ENCODE data around the gene MAP3K20.
A peak's percentile ranks its signal among the peaks of the same experiment; 100 is the strongest.
"Not testable (repeated sequence)": the region's sequence is repeated elsewhere in the genome, so short reads cannot be mapped to it uniquely, and the experiment has no call there.

Gene MAP3K20

DNA sequence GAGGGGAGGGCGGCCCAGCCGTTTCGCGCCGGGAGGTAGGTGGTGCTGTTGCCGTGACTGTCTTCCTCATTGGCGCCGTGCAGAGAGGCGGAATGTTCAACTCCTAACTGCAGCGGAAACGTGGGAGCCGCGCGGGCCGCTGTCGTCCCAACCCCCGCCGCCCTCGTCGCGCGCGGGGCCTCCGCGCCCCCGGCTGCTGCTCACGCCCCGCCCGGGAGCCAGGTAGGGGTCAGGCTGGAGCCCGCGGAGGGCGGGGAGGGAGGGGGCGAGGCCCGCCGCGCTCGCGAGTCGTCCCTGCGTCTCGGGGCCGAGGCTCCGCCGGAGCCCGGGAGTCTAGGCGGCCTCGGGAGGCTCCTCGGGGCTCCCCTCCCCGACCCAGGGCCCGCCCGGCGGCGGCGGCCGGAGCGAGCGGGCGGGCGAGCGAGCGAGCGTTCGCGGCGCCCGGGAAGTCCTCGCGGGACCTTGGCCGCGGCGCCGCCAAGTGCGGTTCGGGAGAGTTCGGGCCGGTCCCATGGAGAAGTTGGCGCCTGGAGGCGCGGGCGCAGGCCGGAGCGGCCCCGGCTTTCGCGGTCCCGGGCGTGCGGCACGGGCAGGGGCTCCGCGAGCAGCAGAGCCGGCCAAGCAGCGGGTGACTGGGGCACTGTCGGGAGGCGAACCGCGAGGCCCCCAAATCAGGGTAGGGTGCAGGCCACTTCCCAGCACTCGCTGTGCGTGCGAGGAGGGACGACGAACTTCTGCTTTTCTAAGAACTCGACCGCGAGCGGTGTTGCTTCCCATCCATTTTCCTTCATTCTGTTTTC lies at the start of gene MAP3K20:
Gene MAP3K20, plus strand, starts transcription at position 66 of the 800 bp plus-strand sequence. CDS start 15,186 bp downstream, outside the sequence.
- DNase-seq (ENCODE audit: low read depth), result peak; percentile 28

DNA sequence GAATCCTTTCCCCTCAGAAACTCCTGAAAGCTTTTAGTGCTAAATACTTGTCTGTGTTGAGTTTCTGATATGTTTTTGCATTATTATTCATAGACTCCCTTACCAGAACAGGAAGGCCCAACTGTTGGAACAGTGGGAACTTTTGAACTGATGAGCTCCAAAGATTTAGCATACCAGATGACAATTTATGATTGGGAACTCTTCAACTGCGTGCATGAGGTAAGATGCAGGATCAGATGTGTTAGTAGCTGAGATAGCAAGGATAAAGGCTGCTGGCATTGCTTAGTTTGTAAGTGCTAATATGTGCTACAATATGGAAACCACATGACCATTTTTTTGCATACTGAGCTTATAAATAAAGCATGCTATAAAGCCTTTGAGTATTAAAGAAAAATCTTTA lies 49.2 kb upstream of the MAP3K20 start:
- no peak for DNase-seq (ENCODE audit: low read depth)

DNA sequence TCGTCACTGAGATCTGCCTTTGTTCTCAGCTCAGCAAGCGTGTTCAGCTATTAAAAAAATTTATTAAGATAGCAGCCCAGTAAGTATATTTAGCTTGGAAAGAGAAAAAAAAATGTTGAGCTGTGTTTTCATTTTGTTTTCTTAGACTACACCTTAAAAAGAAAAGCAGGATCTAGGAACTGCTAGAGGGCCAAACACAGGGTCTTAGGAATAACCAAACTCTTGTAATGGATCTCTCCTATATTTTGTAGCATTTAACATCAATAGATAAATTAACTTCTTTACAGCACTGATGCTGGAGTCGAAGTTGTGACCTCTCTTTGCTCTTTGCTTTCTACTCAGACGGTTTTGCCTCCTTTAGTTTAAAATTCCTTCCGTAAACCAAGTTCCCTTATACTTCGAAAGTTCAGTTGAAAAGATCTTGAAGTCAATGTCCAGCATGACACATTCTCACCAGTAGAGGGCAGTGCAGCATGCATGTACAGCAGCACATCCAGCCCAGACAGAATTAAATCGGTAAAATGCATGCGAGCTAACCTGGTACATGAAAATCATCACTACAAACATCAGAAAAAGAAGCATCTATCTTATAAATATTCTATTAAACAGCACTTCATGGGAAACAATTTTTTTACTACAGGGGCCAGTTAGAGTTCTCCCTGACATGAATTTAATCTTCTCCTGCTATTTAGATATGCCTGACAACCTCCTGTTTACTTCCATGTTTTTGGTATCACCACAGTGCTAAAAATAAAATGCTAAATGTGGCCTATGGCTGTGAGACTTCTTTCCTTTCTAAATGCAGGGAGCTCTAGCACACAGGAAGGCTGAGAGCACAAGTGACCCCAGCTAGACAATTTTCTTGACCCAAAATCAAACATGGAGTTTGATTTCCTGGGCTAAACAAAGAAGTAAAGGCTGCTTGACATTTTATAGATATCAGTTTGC lies 48.2 kb upstream of the MAP3K20 start:
- DNase-seq (ENCODE audit: low read depth), result peak; percentile 54

DNA sequence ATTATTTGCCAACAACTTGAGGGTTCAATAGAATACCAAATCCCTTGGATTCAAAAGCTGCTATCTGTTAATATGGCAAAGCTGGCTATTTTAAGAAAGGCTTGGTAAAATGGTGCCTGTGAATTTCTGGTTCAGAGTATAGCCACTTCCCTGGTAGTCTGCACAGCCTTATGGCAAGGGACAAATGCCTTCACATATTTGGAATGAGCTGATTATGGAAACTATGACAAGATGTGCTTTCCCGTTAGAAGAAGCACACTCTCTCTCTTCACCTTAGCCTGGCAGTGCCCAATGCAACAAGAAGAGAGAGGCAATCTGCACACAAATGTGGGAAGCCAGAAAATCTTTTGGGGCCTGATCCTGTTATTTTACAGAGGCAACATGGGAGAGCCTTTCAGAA lies 47.5 kb upstream of the MAP3K20 start:
- DNase-seq (ENCODE audit: low read depth), result no peak

DNA sequence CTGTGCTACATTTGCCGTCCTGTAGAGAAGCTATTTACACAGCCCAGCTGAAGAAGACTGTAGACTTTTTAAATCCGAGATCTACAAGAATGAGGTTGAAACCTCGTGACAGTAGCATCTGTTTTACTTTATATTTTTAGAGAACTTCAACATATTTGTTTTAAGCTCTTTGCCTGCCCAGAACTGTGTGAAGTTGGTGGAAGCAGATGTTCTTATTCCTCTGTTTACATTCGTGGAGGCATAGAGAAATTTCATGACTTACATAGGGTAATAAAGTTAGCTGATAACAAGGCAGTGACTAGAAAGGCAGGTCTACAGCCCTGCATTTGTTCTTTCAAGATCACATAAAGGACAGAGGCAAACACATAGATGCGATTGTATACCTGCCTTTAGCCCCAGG lies 47.0 kb upstream of the MAP3K20 start:
- DNase-seq (ENCODE audit: low read depth), result no peak

DNA sequence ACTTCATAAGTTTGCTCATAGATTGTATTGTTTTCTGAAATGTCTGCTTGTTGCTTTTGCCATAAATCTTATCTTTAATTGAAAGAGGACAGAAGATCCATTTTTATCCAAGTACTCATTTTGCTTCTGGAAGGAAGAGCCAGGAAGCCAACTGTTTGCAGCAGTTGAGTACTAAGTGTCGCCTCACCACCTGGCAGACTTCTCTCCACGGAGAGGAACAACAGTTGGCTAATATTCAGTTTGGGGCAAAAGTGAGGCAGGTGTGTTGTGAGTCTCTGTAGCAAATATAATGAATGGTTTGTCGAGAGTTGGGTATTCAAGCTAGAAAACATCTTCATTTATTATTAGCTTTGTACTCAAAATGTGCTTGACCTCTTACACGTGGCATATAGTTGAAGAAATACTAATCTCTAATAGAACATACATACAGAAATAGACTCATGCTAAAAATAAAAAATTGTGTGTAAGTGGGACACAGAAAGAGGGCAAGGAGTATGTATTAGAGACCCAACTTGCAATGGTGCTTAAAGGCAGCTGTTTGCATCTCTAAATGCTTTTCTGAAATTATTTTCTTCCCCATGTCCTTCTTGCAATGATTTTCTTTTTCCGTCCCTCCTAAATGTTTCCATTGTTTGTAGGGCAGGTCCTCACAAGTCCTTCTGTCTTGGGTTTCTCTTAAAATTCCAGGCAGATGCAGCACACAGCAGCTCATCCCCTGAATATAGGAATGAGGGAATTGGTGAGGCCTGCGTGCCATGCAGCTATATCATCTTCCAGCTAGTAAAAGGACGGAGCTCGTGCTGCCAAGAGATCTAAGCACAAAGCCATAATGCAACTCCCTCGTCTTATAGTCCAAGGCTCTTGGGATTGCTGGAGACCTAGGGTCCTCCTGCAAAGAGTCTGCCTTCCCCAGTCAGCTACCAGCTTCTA lies 44.8 kb upstream of the MAP3K20 start:
- no peak for DNase-seq (ENCODE audit: low read depth)

DNA sequence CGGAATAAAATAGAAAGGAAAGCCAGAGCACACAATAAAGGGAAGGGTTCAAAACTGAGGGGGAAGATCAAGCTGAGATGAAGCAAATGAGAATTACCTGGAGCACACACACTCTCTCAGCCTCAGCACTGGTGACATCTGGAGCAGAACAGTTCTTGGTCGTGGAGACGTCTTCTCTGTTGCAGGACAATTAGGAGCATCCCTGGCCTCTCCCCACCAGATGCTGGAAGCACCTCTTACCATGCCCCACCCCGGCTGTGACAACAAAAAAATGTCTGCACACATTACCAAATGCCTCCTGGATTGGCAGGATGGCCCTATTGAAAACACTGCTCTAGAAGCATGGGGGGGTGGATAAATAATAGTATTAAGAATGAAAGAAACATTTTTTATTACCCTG lies 43.6 kb upstream of the MAP3K20 start:
- DNase-seq (ENCODE audit: low read depth), result no peak

DNA sequence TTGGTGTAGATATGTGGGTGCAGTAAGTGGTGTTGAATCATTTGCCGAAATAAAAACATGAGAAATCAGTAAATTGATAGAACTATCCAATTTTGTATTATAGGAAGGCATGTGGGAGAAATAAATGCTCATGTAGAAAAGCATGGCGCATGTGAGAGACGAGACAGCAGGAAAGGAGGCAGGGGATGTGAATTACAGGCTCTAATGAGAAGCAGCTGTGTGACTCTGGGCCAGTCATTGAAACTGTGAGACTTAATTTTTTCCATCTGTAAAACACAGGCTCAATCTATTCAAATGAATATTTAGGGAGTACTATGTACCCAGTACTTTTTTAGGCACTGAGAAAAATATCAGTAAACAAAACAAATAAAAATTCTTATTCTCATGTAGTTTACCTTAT lies 42.6 kb upstream of the MAP3K20 start:
- DNase-seq (ENCODE audit: low read depth), result no peak

DNA sequence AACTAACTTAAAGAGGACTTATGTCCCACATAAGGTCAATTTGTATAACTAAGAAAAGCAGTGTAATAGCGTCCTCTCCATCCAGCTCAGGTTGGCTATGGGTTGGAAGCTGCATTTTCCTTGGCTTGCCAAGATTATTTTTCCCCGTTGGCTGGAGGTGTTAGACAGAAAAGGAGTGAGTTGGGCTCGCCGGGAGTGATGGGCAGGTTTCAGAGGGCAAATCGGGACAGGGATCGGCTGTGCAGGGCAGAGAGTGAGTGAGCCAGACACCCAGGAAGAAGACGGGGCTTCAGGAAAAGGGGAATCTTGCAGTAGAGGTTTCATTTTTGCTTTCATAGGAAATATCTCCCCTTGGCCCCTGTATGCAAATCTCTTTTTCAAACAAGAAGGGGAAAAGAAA lies 41.5 kb upstream of the MAP3K20 start:
- DNase-seq (ENCODE audit: low read depth), result no peak

DNA sequence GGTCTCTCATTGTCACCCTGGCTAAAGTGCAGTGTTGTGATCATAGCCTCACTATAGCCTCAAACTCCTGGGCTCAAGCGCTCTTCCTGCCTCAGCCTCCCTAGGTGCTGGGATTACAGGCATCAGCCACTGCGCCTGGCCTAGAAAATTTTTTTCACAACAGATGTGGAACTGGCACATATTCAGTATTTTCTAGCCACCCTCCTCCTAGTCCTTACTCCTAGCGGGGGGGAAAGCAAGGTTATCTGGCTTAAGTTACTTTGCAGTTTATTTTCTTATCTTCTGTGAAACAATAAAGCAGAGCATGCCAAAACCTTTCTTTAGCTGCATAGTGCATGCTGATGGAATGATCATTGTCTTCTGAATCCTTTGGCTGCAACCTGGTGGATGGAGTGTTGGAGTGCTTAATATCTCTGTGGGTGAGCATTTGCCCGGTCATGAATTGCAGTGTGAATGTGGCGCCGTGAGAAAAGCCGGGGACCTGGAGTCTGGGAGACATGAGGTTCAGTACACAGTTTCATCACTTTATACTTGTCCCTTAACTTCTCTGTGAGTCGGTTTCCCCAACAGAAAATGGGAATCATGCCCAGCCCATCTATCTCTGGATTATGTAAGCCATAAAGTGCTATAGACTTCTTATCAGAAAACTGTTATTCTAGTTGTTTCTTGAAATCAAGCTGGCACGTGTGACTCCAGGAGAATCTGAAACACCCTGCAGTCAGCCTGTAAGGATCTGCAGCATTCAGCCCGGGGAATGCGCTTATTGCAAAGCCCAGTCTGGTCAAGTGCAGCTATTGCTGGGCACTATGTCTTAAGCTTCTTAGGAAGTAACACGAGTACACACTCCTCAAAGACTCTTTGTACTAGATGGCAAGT lies 38.2 kb upstream of the MAP3K20 start:
- no peak for DNase-seq (ENCODE audit: low read depth)

DNA sequence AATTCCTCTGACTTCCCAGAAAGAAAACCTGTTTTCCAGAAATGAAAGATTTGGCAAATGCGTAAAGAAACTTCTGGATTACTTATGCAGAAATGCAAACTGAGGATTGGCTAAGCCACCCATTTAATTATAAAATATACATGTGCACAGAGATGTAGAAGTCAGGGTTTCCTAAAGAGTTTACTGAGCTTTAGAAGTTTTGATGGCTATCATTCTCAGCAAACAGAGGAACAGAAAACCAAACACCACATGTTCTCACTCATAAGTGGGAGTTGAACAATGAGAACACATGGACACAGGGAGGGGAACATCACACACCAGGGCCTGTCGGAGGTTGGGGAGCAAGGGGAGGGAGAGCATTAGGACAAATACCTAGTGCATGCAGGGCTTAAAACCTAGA lies 37.4 kb upstream of the MAP3K20 start:
- not testable (repeated sequence) for DNase-seq (ENCODE audit: low read depth)

DNA sequence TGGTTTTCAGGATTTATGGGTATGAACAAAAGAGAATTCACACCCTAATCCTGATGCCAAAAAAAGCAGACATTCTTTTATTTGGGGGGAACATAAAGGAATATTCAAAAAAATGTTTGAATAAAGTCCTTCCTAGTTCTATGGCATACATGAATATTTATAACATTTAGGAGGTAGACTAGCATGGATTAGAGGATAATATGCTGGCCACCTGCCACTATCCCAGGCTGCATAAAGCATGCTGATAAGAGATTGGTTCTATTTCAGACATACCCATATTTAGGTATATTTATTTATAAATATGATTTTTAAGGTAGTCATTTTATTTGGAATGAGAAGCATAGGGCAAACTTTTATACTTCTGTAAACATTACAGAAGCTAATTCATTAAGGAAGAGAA lies 34.9 kb upstream of the MAP3K20 start:
- DNase-seq (ENCODE audit: low read depth), result no peak

DNA sequence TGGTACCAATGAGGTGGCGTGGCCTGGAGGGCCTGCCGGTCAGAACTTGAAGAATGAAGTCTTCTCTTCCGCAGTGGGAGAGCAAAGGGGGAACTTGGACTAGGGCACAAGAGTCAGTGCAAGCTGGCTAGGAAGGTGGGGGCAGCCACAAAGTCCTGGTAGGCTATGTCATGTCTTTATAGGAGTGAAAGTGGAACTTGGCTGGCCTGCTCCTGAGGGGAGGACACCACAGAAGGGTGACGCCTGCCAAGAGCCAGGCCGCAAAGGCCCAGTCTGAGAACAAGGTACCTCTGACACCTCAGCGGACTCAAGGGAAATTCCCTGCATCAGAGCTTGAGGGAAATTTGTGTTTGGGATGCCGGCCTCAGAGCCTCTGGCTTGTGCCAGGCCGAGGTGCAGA lies 32.2 kb upstream of the MAP3K20 start:
- DNase-seq (ENCODE audit: low read depth), result no peak

DNA sequence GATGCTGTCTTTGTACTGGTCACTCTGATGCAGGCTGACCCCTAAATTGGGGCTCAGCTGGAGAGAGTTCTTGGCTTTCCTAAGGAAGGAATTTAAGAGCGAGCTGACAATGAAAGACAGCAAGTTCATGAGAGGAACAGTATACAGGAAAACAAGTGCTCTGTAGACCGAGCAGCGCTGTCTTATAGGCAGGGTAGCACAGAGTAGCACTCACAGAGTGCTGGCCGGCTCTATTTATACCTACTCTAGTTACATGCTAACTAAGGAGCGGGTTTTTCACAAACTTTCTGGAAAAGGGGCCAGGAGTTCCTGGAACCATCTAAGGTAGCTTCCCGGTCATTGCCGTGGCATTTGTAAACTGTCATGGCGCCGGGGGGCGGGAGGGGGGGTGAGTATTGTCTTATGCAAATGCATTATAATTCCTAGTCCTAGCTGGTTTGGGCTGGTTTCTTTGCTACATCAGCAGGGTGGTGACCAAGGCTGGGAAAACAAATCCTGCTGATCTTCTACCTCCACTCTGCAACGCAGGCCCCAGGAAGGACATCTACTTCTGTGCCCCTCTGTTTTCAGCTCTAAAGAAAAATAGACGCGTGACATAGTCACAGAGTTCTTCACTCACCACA lies 31.6 kb upstream of the MAP3K20 start:
- no peak for DNase-seq (ENCODE audit: low read depth)

DNA sequence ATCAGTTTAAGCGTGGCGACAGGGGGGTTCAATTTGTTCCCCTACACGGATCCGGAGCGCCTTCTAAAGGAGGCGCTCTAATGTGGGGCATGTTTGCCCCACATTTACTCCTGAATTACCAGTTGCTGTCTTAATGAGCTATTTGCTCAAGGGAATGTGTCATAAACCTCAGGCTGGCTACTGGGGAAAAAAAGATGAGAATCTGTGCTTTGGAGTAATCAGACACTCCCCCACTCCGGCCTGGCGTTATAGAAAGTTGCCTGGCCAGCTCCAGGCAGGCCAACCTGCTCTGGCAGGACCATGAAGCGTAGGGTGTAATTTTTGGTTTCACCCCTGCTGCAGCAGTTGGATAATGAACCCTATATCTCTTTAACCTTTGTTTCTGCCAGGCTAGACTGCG lies 31.0 kb upstream of the MAP3K20 start:
- no peak for DNase-seq (ENCODE audit: low read depth)

DNA sequence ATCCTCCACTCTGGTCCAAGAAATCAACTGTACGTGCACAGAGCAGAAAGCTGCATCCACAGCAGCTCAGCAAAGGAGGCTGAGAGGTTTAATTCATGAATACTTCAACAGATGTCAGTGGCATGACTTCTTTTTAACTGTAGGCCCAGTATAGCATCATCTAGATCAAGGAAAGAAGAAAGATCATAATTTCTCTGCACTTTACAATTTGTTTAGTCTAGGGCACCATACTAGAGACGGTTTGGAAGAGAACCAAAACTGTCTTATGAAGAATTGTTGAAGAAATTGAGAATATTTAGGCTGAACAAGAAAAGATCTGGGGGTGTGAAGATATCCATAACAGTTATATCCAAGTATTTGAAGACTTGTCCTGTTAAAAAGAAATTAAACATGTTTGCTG lies 30.5 kb upstream of the MAP3K20 start:
- DNase-seq (ENCODE audit: low read depth), result no peak

DNA sequence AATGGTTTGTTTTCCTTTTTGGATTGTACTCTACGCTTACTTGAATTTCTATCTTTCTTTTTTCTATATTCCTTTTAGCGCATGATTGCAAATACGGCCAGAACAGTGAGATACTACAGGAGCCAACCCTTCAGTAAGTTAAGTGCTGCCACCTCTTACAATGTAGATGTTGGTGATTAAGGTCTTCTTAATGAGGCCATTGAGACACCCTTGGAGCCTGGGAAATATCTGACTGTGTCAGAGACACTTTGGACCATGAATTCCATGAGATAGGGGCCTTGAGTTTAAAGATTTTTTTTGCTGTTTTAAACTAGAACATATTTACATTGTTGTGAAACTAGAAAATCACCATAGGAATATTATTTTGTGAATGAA lies 27.1 kb upstream of the MAP3K20 start:
- no peak for DNase-seq (ENCODE audit: low read depth)

DNA sequence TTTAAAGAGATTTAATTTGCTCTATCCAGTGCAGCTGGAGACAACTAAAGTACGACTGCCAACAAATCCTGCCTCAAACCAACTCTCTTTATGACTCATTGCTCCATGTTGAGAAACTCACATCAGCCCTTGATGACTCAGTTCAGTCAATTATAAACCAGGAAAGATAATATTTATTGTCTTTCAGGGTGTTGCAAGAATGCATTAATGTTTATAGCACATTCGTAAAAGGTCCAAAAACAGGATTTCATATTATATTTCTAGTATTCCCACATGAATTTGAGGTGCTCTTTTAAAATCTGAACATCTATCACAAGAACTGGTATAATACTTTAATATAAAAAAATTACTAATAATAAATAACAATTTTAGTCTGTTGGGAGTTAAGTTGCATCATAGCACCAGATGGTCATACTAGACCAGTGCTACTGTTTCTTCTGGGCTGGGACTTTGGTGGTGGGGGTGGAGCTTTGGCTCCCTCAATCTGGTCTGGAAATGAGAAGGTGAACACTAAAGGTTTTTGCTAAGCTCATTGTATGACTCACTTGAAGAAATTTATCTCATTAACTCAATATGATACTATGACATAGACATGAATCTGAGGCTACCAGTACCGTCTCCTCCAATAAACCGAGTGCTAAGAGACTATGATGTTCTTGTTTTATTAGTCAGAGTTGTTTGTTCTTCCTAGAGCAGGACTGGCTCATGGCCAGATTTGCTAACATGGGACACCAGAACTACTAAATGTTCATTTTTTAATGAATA lies 26.6 kb upstream of the MAP3K20 start:
- DNase-seq (ENCODE audit: low read depth), result no peak

DNA sequence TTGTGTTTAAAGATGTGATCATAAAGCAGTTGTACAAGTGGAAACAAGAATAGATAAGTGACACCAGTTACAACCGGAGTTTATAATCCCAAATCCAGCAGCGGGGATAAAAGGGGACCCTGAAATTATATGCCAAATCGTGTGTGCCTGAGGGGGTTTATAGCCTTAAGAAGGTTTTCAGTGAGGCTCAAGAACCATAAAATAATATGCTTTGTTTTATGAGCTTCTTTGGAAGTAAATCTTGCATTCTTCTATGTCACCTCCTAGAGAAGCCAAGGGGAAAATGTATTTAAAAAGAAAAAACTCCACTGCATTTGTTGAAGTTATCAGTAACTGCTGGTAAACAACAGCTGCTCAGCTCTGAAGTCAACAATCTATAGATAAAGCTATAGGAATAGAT lies 25.8 kb upstream of the MAP3K20 start:
- no peak for DNase-seq (ENCODE audit: low read depth)

DNA sequence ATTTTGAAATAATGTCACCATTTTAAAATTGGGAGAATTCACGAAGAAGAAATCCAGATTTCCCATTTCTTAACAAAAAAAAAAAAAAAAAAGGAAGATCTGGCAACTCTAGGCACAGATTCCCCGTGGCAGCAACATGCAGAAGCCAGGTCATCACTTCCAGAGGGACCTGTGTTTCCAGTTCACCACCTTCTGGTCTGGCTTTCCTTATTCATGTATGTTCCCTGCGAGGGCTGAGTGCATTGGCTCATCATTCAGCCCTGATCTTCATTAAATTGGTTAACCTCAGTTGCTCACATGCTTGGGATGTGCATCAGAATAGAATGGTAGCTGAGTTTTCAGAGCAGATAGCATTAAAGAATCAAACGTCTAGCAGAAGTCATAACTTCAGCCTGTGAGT lies 25.0 kb upstream of the MAP3K20 start:
- DNase-seq (ENCODE audit: low read depth), result no peak

Measured in stimulated activated CD8-positive, alpha-beta memory T cell treated with anti-CD3 and anti-CD28 coated beads, Interleukin-4, amount 100 ng/mL, for 24 hours (primary cell).